Suppressor macrophage treated with lipopolysaccharide for 4 hours (primary cell): ENCODE results near the gene ADORA3.
"Not testable (repeated sequence)": the region's sequence is repeated elsewhere in the genome, so short reads cannot be mapped to it uniquely, and the experiment has no call there.

ENCODE experiments used
- DNase-seq: peaks from one replicate; pipeline ENCODE4 v3.0.0-alpha.2; 2020

ADORA3 gene

DNA sequence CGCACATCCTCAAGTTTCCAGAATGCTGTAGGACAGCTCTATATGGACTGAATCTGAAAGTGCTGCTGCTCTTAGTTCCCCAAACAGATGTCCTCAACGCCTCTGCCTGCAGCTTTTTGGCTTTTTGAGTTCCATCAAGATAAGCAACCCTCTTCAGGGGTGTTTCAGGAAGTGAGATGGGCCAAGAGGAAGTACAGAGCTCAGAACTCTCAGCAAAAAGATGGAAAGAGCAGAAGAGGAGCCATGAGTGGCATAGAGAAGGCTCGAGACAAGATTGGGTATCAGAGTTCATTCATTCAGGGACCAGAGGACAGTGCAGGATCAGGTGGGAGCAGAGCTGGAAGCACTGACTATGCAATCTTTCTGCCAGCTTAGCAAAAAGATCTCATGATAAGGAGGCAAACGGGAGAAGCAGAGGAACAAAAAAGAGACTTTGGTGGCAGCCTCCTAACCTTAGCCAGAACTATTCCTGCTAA is at the start of gene ADORA3, which contains the start of gene TMIGD3:
Gene ADORA3, minus strand, starts transcription at position 49 of the 476 bp plus-strand sequence. CDS start 279 bp downstream, outside the sequence.
Gene TMIGD3, minus strand, starts transcription at position 49 of the 476 bp plus-strand sequence. CDS start 279 bp downstream, outside the sequence.
- peak; percentile 81 for DNase-seq

GRCh38 chr1:111553196-111553595 is 49.8 kb upstream of the ADORA3 start:
- DNase-seq = no peak

- DNase-seq = no peak
These were observed 49.2 kb upstream of the ADORA3 start for GRCh38 chr1:111552587-111552986.

DNA sequence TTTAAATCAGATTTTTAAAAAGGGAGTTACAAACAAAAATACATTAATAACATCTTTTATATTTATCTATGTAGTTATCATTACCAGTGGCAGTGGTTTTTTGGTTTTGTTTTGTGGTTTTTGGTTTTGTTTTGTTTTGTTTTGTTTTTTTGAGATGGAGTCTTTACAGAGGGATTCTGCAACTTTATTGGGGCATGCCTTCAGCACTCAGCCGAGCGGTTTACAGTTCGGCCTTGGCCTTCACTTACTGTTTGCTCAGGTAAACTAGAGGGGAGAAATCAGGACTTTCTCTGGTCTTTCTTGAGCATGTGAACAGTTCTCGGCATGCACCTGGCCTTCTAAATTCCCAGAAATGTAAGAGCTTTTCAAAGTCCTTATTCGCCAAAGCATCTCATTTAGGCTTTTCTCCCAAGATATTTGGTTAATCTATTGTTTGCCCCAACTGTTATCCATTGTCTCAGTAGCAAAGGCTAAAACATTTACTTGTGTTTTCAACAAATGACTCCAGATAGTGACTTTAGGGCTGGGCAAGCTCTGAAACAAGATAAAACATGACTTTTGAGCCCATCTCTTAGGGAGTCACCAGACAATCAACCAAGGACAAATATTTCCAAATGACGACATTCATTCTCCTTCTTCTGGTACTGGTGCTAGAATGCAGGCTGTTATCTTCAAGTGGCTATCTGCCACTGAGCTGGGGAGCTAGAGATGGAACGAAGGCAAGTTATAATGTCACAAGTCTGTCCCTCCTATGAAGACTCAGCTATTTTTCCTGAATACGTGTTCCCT is 48.4 kb upstream of the ADORA3 start:
- no peak for DNase-seq

DNA sequence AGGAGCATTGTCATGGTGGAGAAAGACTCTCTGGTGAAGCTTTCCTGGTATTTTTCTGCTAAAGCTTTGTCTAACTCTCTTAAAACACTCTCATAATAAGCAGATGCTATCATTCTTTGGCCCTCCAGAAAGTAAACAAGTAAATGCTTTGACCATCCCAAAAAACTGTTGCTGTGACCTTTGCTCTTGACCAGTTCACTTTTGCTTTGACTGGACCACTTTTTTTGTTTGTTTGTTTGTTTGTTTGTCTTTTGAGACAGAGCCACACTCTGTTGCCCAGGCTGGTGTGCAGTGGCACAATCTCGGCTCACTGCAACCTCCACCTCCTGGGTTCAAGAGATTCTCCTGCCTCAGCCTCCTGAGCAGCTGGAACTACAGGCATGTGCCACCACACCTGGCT is 44.4 kb upstream of the ADORA3 start:
- not testable (repeated sequence) for DNase-seq

GRCh38 chr1:111542187-111542586 is 38.8 kb upstream of the ADORA3 start:
- DNase-seq = no peak

DNA sequence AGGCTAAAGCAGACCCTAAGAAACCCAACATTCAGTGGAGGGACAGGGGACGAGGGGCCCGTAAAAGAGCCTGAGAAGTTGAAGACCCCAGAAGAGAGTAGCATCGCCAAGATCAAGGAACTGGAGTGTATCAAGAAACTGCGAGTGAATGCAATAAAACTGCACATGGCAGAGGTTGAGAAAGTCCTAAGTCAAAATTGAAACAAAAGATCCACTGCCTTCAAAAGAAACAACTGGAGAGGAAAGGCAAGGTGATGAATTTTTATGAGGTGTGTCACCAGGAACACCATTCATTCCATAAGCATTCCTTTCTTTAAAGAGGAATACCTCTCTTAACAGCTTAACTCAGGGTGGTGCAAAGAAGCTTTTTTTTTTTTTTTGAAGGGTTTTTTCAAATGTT is 38.3 kb upstream of the ADORA3 start:
- DNase-seq = no peak

DNA sequence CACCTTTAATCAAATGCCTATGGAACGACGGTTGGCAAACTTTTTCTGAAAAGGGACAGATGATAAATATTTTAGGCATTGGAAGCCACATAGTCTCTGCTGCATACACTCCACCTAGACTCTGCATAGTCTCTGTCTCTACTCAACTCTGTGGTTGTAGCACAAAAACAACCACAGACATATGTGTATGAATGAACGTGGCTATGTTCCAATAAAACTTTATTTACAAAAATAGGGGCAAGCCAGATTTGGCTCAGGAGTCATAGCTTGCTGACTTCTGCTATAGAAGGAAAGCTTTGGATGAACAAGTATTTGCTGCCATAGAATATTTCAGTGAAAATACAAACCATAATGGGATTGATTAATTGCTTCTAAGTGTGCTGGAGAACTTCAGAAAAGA is 37.5 kb upstream of the ADORA3 start:
- DNase-seq = no peak

GRCh38 chr1:111538343-111539025 is 35.1 kb upstream of the ADORA3 start:
- no peak for DNase-seq

GRCh38 chr1:111535256-111536191 is 32.1 kb upstream of the ADORA3 start:
- DNase-seq = no peak

GRCh38 chr1:111520053-111520452 is 16.6 kb upstream of the ADORA3 start:
- DNase-seq = no peak

- no peak for DNase-seq
These were observed 14.2 kb upstream of the ADORA3 start for GRCh38 chr1:111517469-111518225.

- peak; percentile 46 for DNase-seq
These were observed 12.6 kb upstream of the ADORA3 start for GRCh38 chr1:111516005-111516535.

DNA sequence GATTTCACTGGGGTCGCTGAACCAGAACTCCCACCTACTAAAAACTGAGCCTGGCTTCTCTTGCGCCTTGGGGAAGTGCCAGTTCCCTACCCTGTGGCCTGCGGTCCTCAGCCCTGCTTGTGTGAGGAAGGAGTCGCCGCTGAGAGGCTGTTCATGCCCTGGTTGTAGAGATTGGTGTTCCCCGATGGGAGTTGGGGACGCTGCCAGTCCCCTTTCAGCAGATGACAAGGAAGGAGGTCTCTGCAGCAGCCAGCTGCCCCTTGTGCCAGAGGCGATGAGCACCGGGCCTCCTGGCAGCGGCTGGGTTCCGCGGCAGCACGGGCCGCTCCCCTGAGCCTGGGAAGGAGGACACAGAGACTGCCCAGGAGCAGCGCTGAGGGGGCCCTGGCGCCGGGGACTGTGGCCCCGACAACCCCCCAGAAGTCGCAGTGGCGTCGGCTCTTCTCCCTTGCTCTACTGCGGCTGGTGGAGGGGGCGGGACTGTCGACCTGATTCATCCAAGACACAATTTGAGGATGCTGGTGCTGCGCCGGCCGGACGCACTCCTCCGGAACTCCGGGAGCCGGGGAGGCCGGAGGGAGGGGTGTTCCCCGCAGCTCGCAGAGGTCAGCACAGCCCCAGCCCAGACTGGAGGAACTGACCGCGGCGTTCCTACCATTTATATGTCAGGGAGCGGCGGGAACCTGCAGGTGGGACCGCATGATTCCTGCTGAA is 12.0 kb upstream of the ADORA3 start:
- peak; percentile 59 for DNase-seq

DNA sequence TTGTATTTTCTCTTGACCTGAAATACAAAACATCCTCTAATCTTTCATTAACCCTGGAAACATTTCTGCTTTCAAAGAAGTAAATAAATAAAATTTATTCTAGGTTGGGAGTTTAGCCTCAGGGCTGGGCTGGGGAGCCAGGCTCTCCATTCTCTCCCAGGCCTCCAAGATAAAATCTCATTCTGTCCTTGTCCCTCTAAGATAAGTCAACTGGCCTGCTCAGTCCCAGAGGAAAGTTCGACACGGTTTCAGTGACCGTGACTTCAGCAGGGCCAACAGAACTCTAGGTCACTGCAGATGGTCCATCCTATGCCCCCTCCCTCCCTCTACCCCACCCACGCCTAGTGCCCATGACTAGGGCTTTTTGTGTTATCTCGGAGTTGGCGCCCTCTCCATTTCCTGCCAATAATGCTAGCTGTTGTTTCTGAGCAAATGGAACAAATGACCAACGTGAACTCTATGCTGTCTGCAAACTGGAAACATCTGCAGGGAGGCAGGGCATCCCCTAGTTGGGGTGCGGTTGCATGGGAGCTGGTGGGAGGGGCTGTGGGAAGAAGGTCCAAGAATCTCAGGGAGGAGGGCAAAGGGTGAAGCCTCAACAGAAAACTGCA is 10.1 kb upstream of the ADORA3 start:
- DNase-seq = no peak

GRCh38 chr1:111512931-111513330 is 9.5 kb upstream of the ADORA3 start:
- no peak for DNase-seq

GRCh38 chr1:111512132-111512889 is 8.9 kb upstream of the ADORA3 start:
- no peak for DNase-seq

DNA sequence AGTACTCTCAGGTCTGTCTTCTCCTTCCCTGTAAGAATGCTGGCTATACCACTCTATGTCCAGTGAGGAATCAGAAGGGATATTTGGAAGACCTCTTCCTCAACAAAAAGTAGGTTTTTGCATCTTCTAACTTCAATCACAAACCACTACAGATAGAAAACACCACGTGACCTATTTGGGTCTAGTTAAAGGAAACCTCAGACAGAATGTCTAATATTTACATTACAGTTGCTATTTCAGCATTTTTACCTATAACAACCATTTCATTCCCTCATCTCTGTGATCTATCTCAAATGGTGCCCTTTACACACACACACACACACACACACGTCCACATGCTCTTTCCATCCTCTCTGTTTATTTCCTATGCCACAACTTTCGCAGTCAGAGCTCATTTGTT is 7.9 kb upstream of the ADORA3 start:
- no peak for DNase-seq

GRCh38 chr1:111509997-111510375 is 6.6 kb upstream of the ADORA3 start:
- DNase-seq = no peak
